Skin epidermis (tissue), 12 donors: Measurements from ENCODE around the gene ZNF652.
A peak's percentile ranks its signal among the peaks of the same experiment; 100 is the strongest.
"Not testable (repeated sequence)": the region's sequence is repeated elsewhere in the genome, so short reads cannot be mapped to it uniquely, and the experiment has no call there.

ENCODE experiments used
- H3K27ac ChIP-seq, 21 experiments: fragments of 200-600 bp; sonication (generic) in 11 of 21; one replicate each; pipeline ENCODE4 v1.5.0; 2020; ENCODE audit warnings: mild to moderate bottlenecking in 3 of 21, inconsistent platforms in 2 of 21, moderate library complexity in 2 of 21
- H3K4me3 ChIP-seq, 7 experiments: fragments of 200-600 bp; sonication (generic) in 2 of 7; one replicate each; pipeline ENCODE4 v1.5.0; 2020; ENCODE audit warnings: inconsistent platforms in 2 of 7, mild to moderate bottlenecking in 2 of 7, moderate library complexity in 1 of 7

Gene ZNF652

DNA sequence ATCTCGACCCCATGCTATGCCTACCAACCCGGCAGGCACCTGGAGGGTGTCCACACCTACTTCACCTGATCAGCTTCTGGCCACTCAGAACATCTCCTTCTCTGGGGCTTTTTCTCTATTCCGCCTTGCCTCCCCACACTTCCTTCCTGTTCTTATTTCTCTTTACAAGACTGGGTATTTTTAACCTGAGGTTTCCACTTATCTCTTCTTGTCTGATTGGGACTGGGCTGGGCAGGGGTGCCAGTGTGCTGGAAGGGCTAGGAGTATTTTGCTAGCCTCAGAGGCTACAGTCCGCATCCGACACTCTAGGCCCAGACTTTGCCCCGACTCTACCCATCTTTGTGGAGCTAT, 26.2 kb upstream of the ZNF652 start:
- Histone ChIP-seq H3K27ac (peak overlapping the region in 10 of 21 experiments; percentile 3 to 89 (median 69)), H3K4me3 (no peak overlapping the region)

DNA sequence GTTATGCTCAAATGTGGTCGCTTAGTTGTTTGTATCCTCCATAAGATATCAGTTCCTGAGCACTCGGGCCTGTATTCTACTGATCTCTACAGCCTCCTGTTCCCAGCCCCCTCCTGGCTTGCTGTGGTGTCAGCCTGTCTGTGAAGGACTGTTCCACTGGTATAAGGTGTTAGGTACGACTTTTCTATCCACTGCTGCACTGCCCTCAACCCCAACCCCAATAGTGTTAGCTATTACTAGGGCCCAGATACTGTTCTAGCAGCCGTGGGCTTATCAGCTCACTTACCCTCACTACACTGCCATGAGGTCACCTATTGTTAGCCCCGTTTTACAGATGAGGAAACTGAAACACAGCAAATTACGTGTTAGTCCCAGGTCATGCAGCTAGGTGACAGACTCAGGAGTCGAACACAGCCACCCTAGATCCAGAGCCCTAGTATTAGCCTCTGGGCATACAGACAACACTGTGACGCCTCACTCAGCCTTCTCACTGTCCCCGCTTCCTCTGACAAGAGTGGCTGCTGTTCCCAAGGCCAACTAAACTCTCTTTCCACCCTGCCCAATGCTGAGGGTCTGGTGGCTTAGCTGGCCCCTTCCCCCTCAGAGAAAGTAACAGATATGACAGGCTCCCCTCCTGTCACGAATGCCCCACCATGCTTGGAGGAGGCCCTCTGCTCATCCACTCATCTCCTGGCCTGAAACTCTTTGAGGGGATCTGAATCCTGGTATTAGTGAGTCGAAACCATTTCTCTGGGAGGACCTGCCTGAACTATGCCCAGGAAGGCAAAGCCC, 25.6 kb upstream of the ZNF652 start:
- Histone ChIP-seq H3K27ac (peak overlapping the region in 8 of 21 experiments; percentile 1 to 89 (median 75)), H3K4me3 (no peak overlapping the region)

DNA sequence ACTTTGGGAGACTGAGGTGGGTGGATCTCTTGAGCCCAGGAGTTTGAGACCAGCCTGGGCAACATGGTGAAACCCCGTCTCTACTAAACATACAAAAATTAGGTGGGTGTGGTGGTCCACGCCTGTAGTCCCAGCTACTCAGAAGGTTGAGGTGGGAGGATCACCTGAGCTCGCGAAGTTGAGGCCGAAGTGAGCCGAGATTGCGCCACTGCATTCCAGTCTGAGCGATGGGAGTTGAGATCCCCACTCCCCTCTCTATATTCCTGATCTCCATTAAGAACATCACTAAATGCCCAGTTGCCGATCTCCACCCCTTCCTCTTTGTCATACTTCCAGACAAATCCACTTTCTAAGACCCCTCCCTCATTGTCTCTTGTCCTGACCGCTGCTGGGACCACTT, 24.3 kb upstream of the ZNF652 start:
- Histone ChIP-seq H3K4me3 (no peak overlapping the region), H3K27ac (no peak overlapping the region)

DNA sequence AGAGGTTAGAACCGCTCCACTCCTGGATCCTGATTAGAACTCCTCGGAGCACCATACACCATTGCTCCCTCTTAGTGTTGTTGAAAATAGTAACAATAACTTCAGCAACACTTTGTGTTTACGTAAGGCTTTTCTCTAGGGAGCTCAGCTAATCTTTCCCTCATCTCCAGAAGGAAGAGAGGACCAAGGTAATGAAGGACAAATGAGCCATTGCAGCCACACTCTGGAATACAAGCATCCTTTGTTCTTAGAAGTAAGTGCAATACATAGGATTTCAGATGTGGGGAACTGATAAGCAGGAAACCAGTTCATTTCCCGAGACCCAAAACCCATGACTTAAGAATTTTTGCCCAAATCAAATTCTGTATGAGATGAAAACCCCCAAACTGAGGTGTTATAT, 22.9 kb upstream of the ZNF652 start:
- Histone ChIP-seq H3K4me3 (no peak overlapping the region), H3K27ac (no peak overlapping the region)

DNA sequence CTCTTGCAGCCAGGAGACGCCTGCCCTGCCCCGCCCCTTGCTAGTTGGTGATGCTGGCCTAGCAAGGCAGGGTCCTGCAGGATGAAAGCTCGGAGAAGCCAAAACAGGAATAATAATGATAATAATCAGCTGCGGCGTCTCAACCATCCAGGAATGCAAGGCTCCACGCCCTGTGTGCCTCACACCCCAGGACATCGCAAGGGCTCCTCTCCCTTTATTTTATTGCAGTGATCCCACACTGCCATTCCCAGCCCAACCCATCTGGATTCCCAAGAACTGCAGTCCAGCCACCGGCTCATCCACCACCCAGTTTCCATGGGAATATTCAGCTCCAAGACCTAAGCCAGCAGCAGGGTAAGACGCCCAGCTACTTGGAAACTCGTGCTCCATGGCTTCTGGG, 21.0 kb upstream of the ZNF652 start:
- Histone ChIP-seq H3K4me3 (no peak overlapping the region), H3K27ac (peak overlapping the region in 2 of 21 experiments; percentile 60 to 71)

DNA sequence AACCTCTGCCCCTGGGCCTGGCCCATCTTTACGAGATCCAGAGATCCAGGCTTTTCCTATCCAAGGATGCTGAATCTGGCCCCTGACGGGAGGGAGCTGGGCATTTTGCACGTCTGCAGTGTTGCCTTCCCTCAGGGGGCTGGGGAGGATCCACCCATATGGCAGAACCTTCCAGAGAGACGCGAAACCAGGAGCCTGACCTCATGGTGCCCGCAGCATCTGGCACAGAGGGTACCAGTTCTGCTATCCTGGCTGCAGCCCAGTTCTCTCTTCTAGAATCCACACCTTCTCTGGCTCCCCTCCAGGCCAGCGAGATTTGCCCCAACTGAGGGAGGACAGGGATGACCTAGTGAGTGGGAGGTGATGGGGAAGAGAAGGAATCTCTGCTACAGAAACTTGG, 20.5 kb upstream of the ZNF652 start:
- Histone ChIP-seq H3K4me3 (no peak overlapping the region), H3K27ac (peak overlapping the region in 1 of 21 experiments; percentile 17)

DNA sequence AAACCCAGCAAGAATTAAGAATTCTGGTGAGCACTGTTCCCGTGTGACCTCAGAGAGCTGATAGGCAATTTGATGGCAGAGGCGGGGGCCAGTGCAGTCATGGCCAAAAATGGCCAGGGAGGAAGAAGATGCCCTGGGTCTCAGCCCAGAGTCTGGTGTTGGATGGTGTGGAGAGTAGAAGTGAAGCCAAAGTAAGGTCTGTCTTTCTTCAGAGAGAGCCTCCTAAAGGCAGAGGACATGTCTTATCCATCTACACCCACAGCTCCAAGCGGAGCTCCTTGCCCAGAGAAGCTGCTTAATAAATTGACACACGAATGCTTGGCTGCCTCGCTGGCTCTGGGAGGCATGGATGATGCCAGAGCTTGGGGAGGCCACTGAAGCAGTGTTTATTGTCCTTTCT, 19.7 kb upstream of the ZNF652 start:
- Histone ChIP-seq H3K27ac (peak overlapping the region in 4 of 21 experiments; percentile 8 to 46 (median 26)), H3K4me3 (no peak overlapping the region)

DNA sequence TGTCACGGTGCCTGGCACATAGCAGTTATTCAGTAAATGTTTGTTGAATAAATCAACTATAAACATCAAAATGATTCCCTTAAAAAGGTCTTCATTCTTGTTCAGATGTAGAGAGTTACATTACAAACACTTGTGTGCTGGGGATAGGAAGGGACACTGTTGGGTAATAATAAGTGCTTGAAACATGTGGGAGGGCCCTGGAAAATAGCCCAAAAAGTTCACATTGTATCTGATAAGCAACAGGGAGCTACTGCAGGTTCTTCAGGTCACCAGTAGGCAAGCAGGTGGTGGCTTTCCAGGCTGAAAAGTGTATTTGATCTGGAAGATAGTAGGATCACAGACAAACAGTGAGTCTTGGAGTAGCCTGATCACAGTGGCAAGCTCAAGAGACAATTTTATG, 19.0 kb upstream of the ZNF652 start:
- peak overlapping the region in 2 of 21 experiments; percentile 17 to 46 for H3K27ac ChIP-seq
- no peak overlapping the region for H3K4me3 ChIP-seq

DNA sequence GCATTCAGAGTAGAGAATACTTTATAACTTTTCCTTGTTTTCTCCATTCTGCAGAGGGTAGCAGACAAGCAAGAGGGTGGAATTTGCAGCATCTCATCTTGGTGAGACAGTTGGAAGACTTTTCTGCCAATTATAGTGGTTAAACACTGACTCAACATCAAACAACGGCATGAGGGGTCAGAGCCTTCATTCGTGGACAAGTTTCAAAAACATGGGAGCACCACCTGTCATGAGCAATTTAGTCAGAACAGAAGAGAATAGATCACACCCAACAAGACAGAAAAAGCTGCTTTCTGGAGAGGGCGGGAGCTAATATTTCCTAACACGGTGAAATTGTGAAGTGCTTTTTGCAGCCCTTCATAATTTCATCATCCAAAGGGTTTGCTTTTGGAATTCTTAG, 17.9 kb upstream of the ZNF652 start:
- Histone ChIP-seq H3K27ac (no peak overlapping the region), H3K4me3 (no peak overlapping the region)

DNA sequence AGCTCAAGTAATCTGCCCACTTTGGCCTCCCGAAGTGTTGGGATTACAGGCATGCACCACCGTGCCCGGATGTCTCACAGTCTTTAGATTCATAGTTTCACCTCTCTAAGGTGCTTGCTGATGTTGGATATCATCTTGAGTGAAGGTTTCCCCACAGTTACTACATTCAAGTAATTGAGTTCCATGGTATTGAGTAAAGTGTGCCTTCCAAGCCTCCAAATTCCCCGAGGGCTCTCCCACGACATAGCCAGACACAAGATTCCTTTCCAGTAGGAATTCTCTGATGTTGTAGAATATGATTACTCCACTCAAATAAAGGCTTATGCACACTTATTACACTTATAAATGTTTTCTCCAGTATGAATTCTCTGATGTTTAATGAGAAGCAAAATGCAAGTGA, 16.3 kb upstream of the ZNF652 start:
- Histone ChIP-seq H3K27ac (no peak overlapping the region), H3K4me3 (no peak overlapping the region)

DNA sequence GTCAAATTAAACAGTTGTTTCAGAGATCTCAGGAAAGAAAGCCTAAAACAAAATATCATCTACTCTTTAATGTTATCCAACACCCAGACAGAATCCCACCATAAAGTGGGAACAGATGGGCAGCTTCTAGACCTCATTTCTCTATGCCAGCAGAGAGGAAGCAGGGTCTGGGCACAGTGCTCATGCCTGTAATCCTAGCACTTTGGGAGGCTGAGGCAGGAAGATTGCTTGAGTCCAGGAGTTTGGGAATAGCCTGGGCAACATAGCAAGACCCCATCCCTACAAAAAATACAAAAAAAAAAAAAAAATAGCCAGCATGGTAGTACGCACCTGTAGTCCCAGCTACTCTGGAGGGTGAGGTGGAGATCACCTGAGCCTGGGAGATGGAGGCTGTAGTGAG, 13.5 kb upstream of the ZNF652 start:
- H3K27ac ChIP-seq, result no peak overlapping the region
- H3K4me3 ChIP-seq, result no peak overlapping the region

DNA sequence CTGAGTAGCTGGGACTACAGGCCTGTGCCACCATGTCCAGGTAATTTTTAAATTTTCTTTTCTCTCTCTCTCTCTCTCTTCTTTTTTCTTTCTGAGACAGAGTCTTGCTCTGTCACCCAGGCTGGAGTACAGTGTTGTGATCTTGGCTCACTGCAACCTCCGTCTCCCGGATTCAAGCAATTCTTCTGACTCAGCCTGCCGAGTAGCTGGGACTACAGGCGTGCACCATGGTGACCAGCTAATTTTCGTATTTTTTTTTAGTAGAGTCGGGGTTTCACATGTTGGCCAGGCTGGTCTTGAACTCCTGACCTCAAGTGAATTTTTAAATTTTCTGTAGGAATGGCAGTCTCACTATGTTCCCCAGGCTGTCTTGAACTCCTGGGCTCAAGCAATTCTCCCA, 11.1 kb upstream of the ZNF652 start:
- H3K4me3 ChIP-seq, result no peak overlapping the region
- H3K27ac ChIP-seq, result no peak overlapping the region

DNA sequence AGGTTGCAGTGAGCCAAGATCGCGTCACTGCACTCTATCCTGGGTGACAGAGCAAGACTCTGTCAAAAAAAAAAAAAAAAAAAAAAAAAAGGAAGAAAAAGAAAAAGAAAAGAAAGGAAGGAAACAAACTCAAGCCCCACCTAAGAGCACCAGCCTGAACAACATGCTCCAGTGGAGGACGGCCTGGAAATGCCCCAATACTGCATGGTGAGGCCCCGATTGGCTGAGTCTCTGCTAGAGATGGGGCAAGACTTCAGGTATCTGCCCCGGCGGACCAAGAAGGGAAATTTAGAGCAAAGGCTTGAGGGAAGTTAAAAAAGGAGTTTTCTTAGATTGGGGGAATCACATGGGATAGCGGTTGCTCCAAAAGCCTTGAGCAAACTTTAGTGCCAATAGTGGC, 10.4 kb upstream of the ZNF652 start:
- no peak overlapping the region for H3K4me3 ChIP-seq
- no peak overlapping the region for H3K27ac ChIP-seq

DNA sequence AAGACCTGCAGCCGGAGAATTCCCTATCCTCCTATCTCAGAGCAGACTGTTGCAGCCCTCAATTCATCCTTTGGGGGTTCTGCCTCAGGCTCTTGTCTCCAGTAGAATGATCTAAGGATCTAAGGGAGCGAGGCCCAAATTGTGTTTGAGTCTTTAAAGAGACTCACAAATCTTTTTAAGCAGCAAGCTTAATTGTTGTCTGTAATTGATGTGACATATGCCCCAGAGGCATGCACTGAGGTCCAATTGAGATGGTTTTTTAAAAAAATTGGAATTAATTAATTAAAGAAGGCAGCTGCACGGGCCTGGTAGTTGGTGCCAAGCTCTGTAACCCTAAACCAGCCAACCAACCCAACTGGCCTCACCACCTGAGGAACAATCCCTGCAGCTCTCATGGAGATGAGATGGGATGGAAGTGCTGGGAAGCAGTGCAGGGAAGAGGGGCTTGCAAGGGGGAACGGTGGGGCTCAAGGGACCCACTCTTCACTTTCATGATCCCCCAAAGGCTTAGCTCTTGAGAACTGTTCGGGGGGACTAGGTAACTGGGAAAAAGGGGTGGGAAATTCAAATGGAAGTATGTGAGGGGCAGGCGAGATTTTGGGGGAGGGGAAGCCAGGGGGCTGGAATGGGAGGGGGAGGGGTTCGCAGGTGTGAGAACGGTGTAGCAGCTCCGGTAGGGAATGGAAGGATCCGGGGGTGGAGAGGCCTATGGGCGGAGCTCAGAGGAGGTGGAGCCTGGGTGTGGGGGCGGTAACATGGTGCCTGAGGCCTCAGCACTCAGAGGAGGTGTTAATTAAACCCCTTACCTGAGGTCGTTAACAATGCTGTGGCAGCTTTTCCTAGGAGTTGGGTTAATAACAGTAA, 9.2 kb upstream of the ZNF652 start:
- H3K27ac ChIP-seq, result no peak overlapping the region
- H3K4me3 ChIP-seq, result no peak overlapping the region

DNA sequence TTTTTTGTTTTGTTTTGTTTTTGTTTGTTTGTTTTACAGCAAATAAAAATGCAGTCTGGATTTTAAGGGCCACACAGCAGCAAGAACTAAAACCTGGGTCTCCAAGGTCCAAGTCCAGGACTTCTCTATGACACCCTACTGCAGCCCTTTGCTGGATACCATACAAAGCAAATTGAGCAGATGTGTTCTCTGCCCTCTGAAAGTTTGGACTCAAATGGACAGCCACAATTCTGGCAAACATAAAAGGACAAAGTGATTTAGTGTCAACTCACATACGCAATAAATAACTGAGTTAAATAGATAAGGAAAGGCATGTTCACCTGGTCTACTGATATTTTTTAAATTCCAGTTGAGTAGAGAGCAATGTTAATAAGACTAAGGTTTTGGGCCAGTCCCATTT, 7.7 kb upstream of the ZNF652 start:
- Histone ChIP-seq H3K27ac (no peak overlapping the region), H3K4me3 (no peak overlapping the region)

DNA sequence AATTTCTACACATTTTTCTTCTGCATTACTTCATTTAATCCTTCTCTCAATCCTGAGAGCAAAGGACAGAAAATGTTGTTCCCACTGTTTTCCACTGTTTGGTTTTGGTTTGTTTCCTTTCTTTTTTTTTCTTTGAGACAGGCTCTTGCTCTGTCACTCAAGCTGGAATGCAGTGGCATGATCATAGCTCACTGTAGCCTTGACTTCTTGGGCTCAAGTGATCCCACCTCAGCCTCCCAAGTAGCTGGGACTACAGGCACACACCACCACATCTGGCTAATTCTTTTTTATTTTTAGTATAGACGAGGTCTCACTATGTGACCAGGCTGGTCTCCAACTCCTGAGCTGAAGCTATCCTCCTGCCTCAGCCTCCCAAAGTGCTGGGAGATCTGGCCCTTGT, 7.0 kb upstream of the ZNF652 start:
- H3K27ac ChIP-seq, result no peak overlapping the region
- no peak overlapping the region for H3K4me3 ChIP-seq

DNA sequence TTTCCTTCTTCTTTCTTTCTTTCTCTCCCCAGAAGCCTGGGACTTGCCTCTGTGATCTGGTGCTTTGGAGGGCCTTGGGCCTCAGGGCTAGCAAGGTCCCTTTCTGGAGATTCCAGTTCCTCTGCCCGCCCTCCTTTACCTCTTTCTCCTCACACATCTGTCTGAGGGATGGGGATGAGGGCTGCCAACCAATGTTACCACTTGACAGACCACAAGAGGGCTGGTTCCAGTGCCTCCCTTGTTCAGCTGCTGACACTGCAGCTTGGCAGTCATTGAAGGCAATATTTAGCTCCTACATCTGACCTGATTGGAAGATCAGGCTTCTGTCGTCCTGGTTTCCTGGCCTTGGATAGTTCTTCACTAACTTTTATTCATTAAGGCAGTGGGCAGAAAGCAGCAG, 3.6 kb upstream of the ZNF652 start:
- Histone ChIP-seq H3K4me3 (no peak overlapping the region), H3K27ac (no peak overlapping the region)

DNA sequence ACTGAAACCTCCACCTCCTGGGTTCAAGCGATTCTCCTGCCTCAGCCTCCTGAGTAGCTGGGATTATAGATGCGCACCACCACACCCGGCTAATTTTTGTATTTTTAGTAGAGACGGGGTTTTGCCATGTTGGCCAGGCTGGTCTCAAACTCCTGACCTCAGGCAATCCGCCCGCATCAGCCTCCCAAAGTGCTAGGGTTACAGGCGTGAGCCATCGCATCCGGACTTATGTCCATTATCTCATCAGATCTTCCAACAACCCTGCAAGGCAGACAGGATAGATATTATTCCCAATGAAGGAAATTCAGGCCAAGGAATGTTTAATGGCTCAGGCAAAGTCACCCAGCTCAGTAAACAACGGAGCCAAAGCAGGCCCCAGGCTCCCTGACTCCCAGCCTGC, 3.1 kb upstream of the ZNF652 start:
- not testable (repeated sequence) for H3K4me3 ChIP-seq, H3K27ac ChIP-seq

DNA sequence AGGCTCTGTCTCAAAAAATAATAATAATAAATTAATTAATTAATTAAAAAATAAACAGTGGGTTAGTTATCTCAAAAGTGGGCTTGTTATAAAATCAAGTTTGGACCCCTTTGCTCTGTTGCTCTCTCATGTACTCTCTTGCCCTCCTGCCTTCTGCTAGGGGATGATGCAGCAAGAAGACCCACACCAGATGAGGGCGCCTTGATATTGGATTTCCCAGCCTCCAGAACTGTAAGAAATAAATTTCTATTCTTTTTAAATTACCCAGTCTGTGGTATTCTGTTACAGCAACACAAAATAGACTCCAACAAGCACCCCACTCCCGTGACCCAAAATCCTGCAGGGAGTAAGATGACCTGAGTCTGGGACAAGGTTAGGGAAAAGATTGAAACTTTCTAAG, 2.1 kb upstream of the ZNF652 start:
- no peak overlapping the region for H3K4me3 ChIP-seq
- no peak overlapping the region for H3K27ac ChIP-seq

DNA sequence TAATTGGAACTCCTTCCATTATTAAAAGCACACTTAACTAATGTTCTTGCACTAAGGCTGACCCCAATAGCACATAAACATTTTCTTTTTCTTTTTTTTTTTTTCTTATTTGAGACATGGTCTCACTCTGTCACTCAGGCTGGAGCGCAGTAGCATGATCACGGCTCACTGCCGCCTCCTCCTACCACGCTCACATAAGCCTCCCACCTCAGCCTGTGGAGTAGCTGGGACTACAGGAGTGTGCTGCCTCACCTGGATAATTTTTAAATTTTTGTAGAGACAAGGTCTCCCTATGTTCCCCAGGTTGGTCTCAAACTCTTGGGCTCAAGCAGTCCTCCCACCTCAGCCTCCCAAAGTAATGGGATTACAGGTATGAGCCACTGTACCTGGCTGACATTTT, 1.2 kb upstream of the ZNF652 start:
- H3K27ac ChIP-seq, result peak overlapping the region in 1 of 21 experiments; percentile 99
- H3K4me3 ChIP-seq, result no peak overlapping the region

DNA sequence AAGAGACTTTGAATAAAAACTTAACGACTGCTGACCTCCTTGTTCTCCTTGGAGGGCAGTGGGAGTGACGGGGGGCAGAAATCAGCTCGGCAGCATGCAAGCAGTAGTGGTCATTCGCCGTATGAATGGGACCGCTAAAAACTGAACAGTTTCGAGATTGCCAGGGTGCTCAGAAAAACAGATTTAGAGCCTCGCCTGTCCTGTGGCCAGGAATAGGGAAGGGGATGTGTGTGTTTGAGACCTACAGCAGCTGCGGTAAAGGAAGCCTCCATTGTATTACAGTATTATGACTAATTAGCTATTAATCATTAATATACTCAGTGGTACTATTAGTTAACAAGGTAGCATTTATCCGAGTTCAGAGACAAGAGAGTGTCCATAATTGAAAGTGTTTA, 670 bp upstream of the ZNF652 start:
- Histone ChIP-seq H3K27ac (peak overlapping the region in 20 of 21 experiments; percentile 56 to 99 (median 94)), H3K4me3 (peak overlapping the region; percentile 70 to 97 (median 87))
